GM18505 (cell line): ENCODE data around the gene MLXIPL.
A peak's percentile ranks its signal among the peaks of the same experiment; 100 is the strongest.
"Not testable (repeated sequence)": the region's sequence is repeated elsewhere in the genome, so short reads cannot be mapped to it uniquely, and the experiment has no call there.

Experiments
- ATAC-seq: cut with Tn5 transposase; IDR thresholded peaks from one replicate; pipeline ENCODE4 v1.9.1; 2021; ENCODE audit not compliant: unreplicated experiment
- POLR2A ChIP-seq: IDR thresholded peaks from 4 replicates; pipeline ENCODE4 v1.6.1; 2011; ENCODE audit warnings: borderline replicate concordance; ENCODE audit not compliant: insufficient read depth, insufficient read length; ENCODE audit errors: extremely low read depth

Gene MLXIPL

DNA sequence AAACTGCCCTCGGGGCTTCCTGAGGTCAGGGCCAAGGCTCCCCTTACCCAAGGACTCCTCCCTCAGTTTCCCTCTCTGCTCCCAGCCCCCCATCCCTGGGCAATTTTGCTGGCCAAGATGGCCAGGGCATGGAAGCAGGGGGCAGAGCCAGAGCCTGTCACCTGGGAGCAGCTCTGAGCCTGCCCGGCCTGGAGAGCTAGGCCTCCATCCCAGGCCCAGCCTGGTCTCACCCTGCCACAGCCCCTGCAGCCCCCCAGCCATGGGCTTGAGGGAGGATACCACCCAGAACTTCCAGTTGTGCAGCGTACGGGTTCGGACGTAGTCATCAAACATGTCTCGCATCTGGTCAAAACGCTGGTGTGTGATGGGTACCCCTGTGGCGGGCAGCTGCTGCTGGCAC, 29.0 kb downstream of the MLXIPL start:
- no peak for TF ChIP-seq POLR2A
- ATAC-seq, result no peak

- TF ChIP-seq POLR2A, result no peak
- ATAC-seq, result no peak
Observed at GRCh38 chr7:73593207-73594045, 30.9 kb downstream of the MLXIPL start.

- ATAC-seq, result no peak
- no peak for TF ChIP-seq POLR2A
Observed at GRCh38 chr7:73586911-73587310, 37.4 kb downstream of the MLXIPL start.

DNA sequence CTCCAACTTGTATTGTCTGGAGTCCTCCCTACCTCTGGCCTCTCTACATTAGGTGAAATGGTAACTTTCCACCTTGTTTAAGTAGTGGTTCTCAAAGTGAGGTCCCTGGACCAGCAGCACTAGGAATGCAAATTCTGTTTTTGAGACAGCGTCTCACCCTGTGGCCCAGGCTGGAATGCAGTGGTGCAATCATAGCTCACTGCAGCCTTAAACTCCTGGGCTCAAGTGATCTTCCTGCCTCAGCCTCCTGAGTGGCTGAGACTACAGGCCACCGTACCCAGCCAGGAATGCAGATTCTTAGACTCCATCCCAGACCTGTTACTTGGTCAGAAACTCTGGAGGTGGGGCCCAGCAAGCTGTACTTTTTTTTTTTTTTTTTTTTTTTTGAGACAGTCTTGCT, 39.1 kb downstream of the MLXIPL start:
- no peak for ATAC-seq
- TF ChIP-seq POLR2A, result no peak

DNA sequence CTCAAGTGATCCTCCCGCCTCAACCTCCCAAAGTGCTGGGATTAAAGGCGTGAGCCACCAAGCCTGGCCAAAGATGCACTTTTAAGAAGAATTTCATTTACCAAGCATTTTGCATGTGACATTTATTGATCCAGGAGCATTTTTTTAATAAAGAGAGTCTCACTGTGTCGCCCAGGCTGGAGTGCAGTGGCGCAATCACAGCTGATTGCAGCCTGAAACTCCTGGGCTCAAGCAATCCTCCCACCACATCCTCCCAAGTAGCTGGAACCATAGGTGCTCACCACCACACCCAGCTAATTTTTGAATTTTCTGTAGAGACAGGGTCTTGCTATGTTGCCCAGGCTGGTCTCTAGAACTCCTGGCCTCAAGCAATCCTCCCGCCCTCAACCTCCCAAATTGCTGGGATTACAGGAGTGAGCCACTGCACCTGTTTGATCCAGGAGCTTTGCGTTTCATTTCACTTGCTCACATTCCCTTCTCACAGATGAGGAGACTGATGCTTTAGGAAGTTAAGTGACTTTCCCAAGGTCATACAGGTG, 41.6 kb downstream of the MLXIPL start:
- no peak for TF ChIP-seq POLR2A
- no peak for ATAC-seq

DNA sequence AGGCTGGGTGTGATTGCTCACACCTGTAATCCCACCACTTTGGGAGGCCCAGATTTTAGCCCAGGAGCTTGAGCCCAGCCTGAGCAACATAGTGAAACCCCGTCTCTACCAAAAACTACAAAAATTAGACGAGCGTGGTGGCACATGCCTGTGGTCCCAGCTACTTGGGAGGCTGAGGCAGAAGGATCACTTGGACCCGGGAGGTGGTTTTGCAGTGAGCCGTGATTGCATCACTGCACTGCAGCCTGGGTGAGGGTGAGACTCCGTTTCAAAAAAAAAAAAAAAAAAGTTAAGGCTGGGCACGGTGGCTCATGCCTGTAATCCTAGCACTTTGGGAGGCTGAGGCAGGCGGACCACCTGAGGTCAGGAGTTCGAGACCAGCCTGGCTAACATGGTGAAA, 43.3 kb downstream of the MLXIPL start:
- ATAC-seq, result not testable (repeated sequence)

DNA sequence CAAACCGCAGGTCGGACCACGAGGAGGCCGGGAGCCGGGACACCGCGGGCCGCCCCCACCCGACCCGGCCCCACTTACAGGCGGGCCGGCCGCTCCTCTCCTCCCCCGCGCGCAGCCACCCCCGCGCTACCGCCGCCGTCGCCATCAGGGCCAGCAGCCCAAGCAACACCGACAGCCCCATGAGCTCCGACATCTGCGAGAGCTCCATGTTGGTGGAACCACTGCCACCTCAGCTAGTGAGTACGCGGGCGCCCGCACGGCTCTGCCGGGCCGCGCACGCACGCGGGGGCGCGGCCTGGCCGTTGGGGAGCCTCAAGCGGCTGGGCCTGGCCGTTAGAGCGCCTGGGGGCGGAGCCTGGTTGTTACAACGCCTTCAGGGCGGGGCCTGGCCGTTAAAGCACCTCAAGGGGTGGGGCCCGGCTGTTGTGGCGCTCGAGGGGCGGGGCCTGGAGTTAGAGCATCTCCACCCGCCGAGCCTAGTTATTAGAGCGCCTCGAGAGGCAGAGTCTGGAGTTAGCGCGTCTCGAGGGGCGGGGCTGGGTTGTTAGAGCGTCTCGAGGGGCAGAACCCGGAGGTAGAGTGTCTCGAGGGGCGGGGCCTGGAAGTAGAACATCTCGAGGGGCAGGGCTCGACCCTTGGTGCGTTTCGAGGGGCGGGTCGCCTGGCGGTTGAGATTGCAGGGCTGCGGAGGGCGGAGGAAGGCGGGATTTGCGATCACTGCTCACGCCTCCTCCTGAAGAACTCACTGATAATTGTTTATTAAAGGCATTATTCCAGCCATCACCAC, 45.8 kb downstream of the MLXIPL start, which contains the start of gene TBL2:
Gene TBL2, minus strand, starts transcription at position 238 of the 787 bp plus-strand sequence. Its CDS starts 30 bp downstream, at position 208.
- ATAC-seq, result peak; percentile 87
- peak; percentile 98 for TF ChIP-seq POLR2A

DNA sequence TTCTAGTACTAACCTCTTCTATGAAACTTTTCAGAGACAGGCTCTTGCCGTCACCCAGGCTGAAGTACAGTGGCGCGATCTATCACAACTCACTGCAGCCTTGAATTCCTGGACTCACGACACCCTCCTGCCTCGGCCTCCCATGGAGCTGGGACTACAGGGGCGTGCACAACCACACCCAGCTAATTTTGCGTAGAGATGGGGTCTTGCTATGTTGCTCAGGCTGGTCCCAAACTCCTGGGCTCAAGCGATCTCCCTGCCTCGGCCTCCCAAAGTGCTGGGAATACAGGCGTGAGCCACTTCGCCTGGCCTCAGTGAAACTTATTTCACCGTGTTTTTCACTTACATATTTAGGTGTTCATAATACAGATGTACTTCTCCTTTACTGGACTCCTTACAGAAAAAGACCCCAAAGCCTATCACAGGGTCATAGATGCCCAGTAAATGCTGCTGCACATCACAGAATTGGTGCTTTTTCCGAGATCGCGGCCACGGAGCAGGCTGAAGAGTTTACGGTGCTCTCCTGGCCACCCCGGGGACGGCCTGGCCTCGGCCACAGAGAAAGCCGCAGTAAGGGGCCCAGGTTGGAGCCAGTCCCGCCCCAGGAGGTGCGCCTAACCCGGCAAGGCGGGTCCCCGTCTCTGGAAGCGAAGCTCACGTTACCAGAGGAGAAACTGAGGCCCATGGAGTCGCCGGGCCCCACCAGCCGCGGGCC, 46.5 kb downstream of the MLXIPL start:
- ATAC-seq, result peak; percentile 20
- TF ChIP-seq POLR2A, result no peak

GRCh38 chr7:73573791-73574190, 50.5 kb downstream of the MLXIPL start:
- TF ChIP-seq POLR2A, result no peak
- no peak for ATAC-seq

DNA sequence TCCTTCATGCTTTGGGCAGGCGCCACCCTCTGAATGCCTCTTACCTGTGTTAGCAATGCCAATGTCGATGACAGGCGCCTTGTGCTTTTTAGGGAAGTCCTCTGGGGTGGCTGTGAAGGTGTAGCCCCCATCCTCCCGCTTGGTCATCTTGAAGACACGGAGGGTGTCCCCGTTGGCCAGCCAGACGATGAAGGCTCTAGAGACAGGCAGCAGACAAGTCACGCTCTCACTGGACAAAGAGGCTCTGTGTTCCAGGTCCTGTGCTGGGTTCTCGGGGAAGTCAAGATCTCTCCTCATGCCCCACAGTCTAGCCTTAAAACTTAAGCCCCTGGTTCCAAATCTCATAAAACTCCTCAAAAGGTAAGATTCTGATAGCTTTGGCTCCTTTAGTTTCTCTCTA, 51.0 kb downstream of the MLXIPL start:
- ATAC-seq, result no peak
- no peak for TF ChIP-seq POLR2A

DNA sequence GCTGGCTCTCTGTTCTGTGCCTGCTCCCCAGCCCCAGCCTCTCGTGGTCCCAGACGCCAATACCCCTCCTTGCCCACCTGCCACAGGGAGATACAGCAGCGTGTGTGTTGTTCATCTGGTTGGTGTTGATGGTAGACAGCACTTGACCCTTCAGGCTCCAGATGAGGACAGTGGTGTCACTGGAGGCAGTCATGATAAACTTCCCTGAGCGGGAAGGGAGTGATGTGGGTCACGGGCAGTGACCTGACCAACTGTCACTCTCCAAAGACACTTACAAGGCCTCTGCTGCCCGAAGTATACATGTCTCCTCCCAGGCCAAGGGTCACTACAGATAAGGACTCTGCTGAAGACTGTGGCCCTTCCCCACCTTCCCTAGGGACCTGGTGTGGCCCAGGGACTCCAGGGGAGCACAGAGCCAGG, 51.5 kb downstream of the MLXIPL start:
- no peak for TF ChIP-seq POLR2A
- no peak for ATAC-seq

DNA sequence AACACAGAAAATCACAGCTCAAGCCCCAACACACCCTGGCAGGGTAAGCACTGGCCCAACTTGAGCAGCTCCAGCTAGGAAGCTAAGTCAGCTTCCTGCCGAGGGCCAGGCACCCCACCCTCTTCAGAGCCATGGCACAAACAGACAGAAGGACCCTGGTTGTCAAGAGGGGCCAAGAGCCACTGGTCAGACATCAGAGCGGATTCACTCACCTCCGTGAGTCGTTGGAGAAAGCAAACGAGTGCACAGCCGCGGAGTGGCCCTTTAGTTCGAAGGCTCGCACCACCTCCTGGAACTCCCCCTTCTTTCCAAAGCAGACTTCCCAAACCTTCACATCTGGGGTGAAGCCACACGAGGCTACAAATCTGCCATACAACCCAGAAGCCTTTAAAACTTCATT, 53.3 kb downstream of the MLXIPL start:
- no peak for ATAC-seq
- no peak for TF ChIP-seq POLR2A

GRCh38 chr7:73570521-73570920, 53.8 kb downstream of the MLXIPL start:
- ATAC-seq, result no peak
- TF ChIP-seq POLR2A, result no peak
